A549 (cell line): Measurements from ENCODE around the gene IL6R. TPM values are rescaled to one million over a fixed set of nuclear protein-coding genes. Genes with fewer than 3 reads are reported as not detected.
A peak's percentile ranks its signal among the peaks of the same experiment; 100 is the strongest.

Source experiments
- ATAC-seq, 2 experiments: fragments of 200-7000 bp in 1 of 2; fragments of >200 bp in 1 of 2; cut with Nextera tagmentation in 1 of 2; cut with Tn5 transposase in 1 of 2; 3 replicates each; pipeline versions ENCODE4 v1.8.0 to v1.9.1; 2018 to 2020; ENCODE audit warnings: mild to moderate bottlenecking in 1 of 2, moderate library complexity in 1 of 2
- CTCF ChIA-PET: fragments of 300-600 bp; sonication (Branson Sonifier 250); formaldehyde crosslinking; extraction: SDS; loops from one replicate; lab custom pipeline; 2021; ENCODE audit warnings: antibody characterized with exemption, inconsistent platforms; lab: Yijun Ruan, JAX
- POLR2A ChIA-PET: fragments of 350-600 bp; formaldehyde crosslinking; extraction: SDS; loops from one replicate; lab custom pipeline; 2021; ENCODE audit warnings: antibody characterized with exemption, inconsistent platforms; lab: Yijun Ruan, JAX
- DNase-seq, 2 experiments: peaks; one replicate each; pipeline versions ENCODE4 v3.0.0 to v3.0.0-alpha.2; 2011 to 2016; ENCODE audit warnings: low read depth in 1 of 2, low spot score in 1 of 2
- FAIRE-seq: peaks from 2 replicates; lab custom pipeline; 2011; peaks lifted over from hg19 to GRCh38; lab: Jason Lieb, UNC
- H3K27ac ChIP-seq, 2 experiments: fragments of >200 bp; sonication (Bioruptor Twin); formaldehyde crosslinking; 3 replicates each; pipeline ENCODE4 v1.5.1; 2016 to 2017
- H3K4me1 ChIP-seq: fragments of >200 bp; sonication (Bioruptor Twin); formaldehyde crosslinking; 3 replicates; pipeline ENCODE4 v1.6.1; 2016
- H3K4me2 ChIP-seq: fragments of >200 bp; sonication (Bioruptor Twin); formaldehyde crosslinking; 3 replicates; pipeline ENCODE4 v1.6.1; 2016
- H3K4me3 ChIP-seq: fragments of >200 bp; sonication (Bioruptor Twin); formaldehyde crosslinking; 3 replicates; pipeline ENCODE4 v1.5.1; 2016
- H3K9me3 ChIP-seq: fragments of >200 bp; sonication (Bioruptor Twin); formaldehyde crosslinking; 3 replicates; pipeline ENCODE4 v1.6.1; 2016
- BCL3 ChIP-seq: fragments of >200 bp; sonication (Bioruptor Twin); formaldehyde crosslinking; IDR thresholded peaks from 3 replicates; pipeline ENCODE4 v1.6.1; 2016
- CBX8 ChIP-seq: fragments of 200-600 bp; sonication (generic); IDR thresholded peaks from 2 replicates; pipeline ENCODE4 v1.6.1; 2016
- CEBPB ChIP-seq, 2 experiments: fragments of >200 bp in 1 of 2; sonication (Bioruptor Twin) in 1 of 2; formaldehyde crosslinking in 1 of 2; IDR thresholded peaks; 2 replicates each; pipeline ENCODE4 v1.6.1; 2012 to 2016
- CHD4 ChIP-seq: fragments of 200-600 bp; sonication (generic); IDR thresholded peaks from 2 replicates; pipeline ENCODE4 v1.6.1; 2016; ENCODE audit warnings: antibody characterized with exemption, mild to moderate bottlenecking, borderline replicate concordance
- CTCF ChIP-seq: fragments of >200 bp; sonication (Bioruptor Twin); formaldehyde crosslinking; IDR thresholded peaks from 3 replicates; pipeline ENCODE4 v1.5.1; 2016
- ELK1 ChIP-seq: fragments of 150-350 bp; IDR thresholded peaks from 2 replicates; pipeline ENCODE4 v1.6.1; 2014; ENCODE audit warnings: low read depth, mild to moderate bottlenecking, low read length
- ESRRA ChIP-seq: fragments of 150-350 bp; IDR thresholded peaks from 2 replicates; pipeline ENCODE4 v1.6.1; 2014; ENCODE audit warnings: mild to moderate bottlenecking, low read length, borderline replicate concordance
- FOSL2 ChIP-seq, 2 experiments: fragments of 450-650 bp in 1 of 2; fragments of >200 bp in 1 of 2; sonication (Bioruptor Twin) in 1 of 2; formaldehyde crosslinking; IDR thresholded peaks; 2 replicates each; pipeline versions ENCODE4 v1.5.0 to v1.6.1; 2016 to 2020; ENCODE audit warnings: mild to moderate bottlenecking in 1 of 2, moderate library complexity in 1 of 2
- HEYL ChIP-seq: fragments of 250-450 bp; sonication (Bioruptor Pico); IDR thresholded peaks from 2 replicates; pipeline ENCODE4 v1.8.0; 2021; ENCODE audit warnings: mild to moderate bottlenecking, moderate library complexity
- JUNB ChIP-seq: fragments of >200 bp; sonication (Bioruptor Twin); formaldehyde crosslinking; IDR thresholded peaks from 2 replicates; pipeline ENCODE4 v1.6.1; 2016
- KDM5A ChIP-seq: fragments of 200-600 bp; sonication (generic); IDR thresholded peaks from 2 replicates; pipeline ENCODE4 v1.6.1; 2016; ENCODE audit warnings: antibody characterized with exemption, mild to moderate bottlenecking
- MAZ ChIP-seq: fragments of 150-350 bp; IDR thresholded peaks from 2 replicates; pipeline ENCODE4 v1.6.1; 2014; ENCODE audit warnings: antibody characterized with exemption, low read depth, low read length, borderline replicate concordance
- NFE2L2 ChIP-seq: fragments of 150-350 bp; conservative IDR thresholded peaks from 2 replicates; pipeline ENCODE4 v1.6.1; 2014; ENCODE audit warnings: low read length
- PBX3 ChIP-seq: IDR thresholded peaks from 2 replicates; pipeline ENCODE4 v1.6.1; 2012
- RCOR1 ChIP-seq: fragments of 150-350 bp; IDR thresholded peaks from 2 replicates; pipeline ENCODE4 v1.6.1; 2014; ENCODE audit warnings: antibody characterized with exemption, low read length, low read depth
- TFCP2L1 ChIP-seq: fragments of 250-450 bp; sonication (Bioruptor Pico); IDR thresholded peaks from 2 replicates; pipeline ENCODE4 v1.5.0; 2021; ENCODE audit warnings: mild to moderate bottlenecking
- ZNF302 ChIP-seq: fragments of 250-450 bp; sonication (Bioruptor Pico); IDR thresholded peaks from 2 replicates; pipeline ENCODE4 v1.9.0; 2021; ENCODE audit warnings: inconsistent platforms, mild to moderate bottlenecking, moderate library complexity
- WGBS: methylation state at CpG from one replicate; pipeline ENCODE4 v1.1.6; 2017; ENCODE audit errors: missing lambda C conversion rate; 5-methylcytosine and 5-hydroxymethylcytosine counted together
- polyA plus RNA-seq, 4 experiments: library from polyadenylated mRNA; depleted of rRNA in 3 of 4; stranded (reverse); fragments of >200 nt; fragmentation: RNase III in 1 of 4; extraction: RNeasy Plus Mini Kit Qiagen cat#74134 plus additional on column Dnase treatment in 1 of 4; gene quantifications; 2 replicates in 3 of 4; 3 replicates in 1 of 4; pipeline ENCODE4 v1.2.3, GENCODE V29; 2011 to 2017

Gene IL6R
- polyA plus RNA-seq, 2 of the 4 experiments (the other 2 are of a cell fraction) = 2.2 to 2.7 TPM

- POLR2A ChIA-PET = no interaction called here
- Histone ChIP-seq H3K4me3 (no peak overlapping the region), H3K4me2 (no peak overlapping the region), H3K27ac (0 out of 6 replicates have a peak overlapping the region, but pooled peaks of 1 of the 2 experiments have one; percentile 1), H3K9me3 (no peaks in the 10 kb centered on the region), H3K4me1 (peaks cover 12% of the 10 kb centered on the region; the same call in 1 of the 3 replicates)
- DNase-seq (no peak), ATAC-seq (peak; percentile 54 to 68), FAIRE-seq (no peak)
- TF ChIP-seq ELK1 = no peak
- TF ChIP-seq MAZ = no peak
- TF ChIP-seq BCL3 = no peak
- no peak for TF ChIP-seq CBX8
- TF ChIP-seq CTCF = no peak
- TF ChIP-seq JUNB = no peak
- CTCF ChIA-PET = interaction anchor here (2.4 kb wide), 1 partner anchor 92 kb away, joined by 7 read pairs; no protein-coding TSS in a partner anchor
- 78% methylated on average over 11 of the region's 11 CpGs for WGBS
Measured at GRCh38 chr1:154386643-154387352, 18.3 kb upstream of the IL6R start.

- FAIRE-seq (no peak), DNase-seq (no peak), ATAC-seq (no peak)
- TF ChIP-seq HEYL (CRISPR knock-in tag) = no peak
- TF ChIP-seq NFE2L2 = no peak
- TF ChIP-seq KDM5A = no peak
- no peak for TF ChIP-seq FOSL2 (IDR thresholded peaks at IDR 0.05)
- no peak for TF ChIP-seq FOSL2 (CRISPR knock-in tag; IDR thresholded peaks at IDR 0.05)
- no peak for TF ChIP-seq CEBPB (IDR thresholded peaks at IDR 0.05)
- no peak for TF ChIP-seq CBX8
- no peak for TF ChIP-seq PBX3
- no peak for TF ChIP-seq ZNF302 (CRISPR knock-in tag)
- 0 out of 3 replicates have a peak, but pooled peaks cover 5% of the 10 kb centered on the region for H3K9me3 ChIP-seq
- H3K4me1 ChIP-seq = 0 out of 3 replicates have a peak, but pooled peaks cover 8% of the 10 kb centered on the region
- no peak overlapping the region for H3K4me2 ChIP-seq
- CTCF ChIA-PET = interaction anchor here (0.6 to 0.9 kb wide), 3 partner anchors 15 to 694 kb away, joined by 3 read pairs; no protein-coding TSS in a partner anchor
- POLR2A ChIA-PET = no interaction called here
- no peak overlapping the region for H3K27ac ChIP-seq
- 74% methylated on average over 9 of the region's 9 CpGs for WGBS
- no peak overlapping the region for H3K4me3 ChIP-seq
Measured at GRCh38 chr1:154391086-154391770, 13.9 kb upstream of the IL6R start.

GRCh38 chr1:154398141-154398540 lies 7.0 kb upstream of the IL6R start:
- H3K4me3 ChIP-seq = no peak overlapping the region
- H3K27ac ChIP-seq = no peak overlapping the region
- ChIA-PET CTCF (interaction anchor here (0.6 to 1.3 kb wide), 3 partner anchors 32 to 119 kb away, joined by 3 to 6 read pairs (median 3); no protein-coding TSS in a partner anchor), POLR2A (no interaction called here)
- FAIRE-seq (no peak), DNase-seq (no peak), ATAC-seq (no peak; a peak in 1 of 6 replicates)
- no peak for TF ChIP-seq CHD4
- TF ChIP-seq RCOR1 = no peak
- TF ChIP-seq ESRRA = no peak
- TF ChIP-seq TFCP2L1 (CRISPR knock-in tag) = no peak
- WGBS = 63% methylated on average over 4 of the region's 4 CpGs
- H3K9me3 ChIP-seq = 0 out of 3 replicates have a peak, but pooled peaks cover 5% of the 10 kb centered on the region
- no peaks in the 10 kb centered on the region for H3K4me1 ChIP-seq
- H3K4me2 ChIP-seq = no peak overlapping the region
